Body of pancreas (tissue), 4 donors: ENCODE measurements around the gene SNCG.

ENCODE experiments used
- POLR2A ChIP-seq, 3 donors: fragments of 450-650 bp; IDR thresholded peaks; one replicate each; pipeline ENCODE4 v1.6.1; 2016; ENCODE audit warnings: antibody characterized with exemption in 3 of 3, mild to moderate bottlenecking in 2 of 3
- TF ChIP-seq, protein P1 (sequence below), 7 experiments: fragments of 450-650 bp in 4 of 7; fragments of 200-600 bp in 3 of 7; sonication (generic) in 3 of 7; IDR thresholded peaks; one replicate each; pipeline ENCODE4 v1.5.1; 2016 to 2019; ENCODE audit warnings: antibody characterized with exemption in 7 of 7

DNA sequence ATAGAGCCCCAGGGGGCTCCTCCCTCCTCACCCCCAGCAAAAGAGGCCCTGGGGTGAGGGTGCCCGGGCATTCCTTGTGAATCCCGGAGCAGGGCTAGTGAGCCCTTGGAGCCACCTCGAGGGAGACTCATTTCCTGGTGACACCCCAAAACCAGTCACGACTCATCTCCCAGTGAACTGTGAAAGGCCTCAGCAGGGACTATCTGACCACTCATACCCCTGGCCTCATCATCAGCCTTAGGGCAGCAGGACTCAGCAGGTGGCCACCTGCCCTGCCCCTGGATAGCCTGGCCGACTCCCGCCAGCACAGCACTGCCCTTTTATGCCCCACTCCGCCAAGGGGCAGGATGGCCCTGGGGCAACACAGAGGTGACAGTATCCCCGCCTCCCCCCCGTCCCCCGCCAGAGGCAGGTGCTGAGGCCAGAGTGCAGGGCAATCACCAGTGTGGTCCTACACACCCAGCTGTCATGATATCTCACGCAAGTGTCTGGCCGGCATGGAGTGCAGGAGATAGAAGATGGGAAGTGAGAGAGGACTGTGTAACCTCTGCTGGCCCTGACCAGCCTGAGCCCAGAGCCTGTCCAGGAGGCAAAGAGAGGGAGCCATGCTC, 3.2 kb downstream of the SNCG start:
- TF ChIP-seq POLR2A (IDR thresholded peaks at IDR 0.05): no peak
- TF ChIP-seq, protein P1, sequence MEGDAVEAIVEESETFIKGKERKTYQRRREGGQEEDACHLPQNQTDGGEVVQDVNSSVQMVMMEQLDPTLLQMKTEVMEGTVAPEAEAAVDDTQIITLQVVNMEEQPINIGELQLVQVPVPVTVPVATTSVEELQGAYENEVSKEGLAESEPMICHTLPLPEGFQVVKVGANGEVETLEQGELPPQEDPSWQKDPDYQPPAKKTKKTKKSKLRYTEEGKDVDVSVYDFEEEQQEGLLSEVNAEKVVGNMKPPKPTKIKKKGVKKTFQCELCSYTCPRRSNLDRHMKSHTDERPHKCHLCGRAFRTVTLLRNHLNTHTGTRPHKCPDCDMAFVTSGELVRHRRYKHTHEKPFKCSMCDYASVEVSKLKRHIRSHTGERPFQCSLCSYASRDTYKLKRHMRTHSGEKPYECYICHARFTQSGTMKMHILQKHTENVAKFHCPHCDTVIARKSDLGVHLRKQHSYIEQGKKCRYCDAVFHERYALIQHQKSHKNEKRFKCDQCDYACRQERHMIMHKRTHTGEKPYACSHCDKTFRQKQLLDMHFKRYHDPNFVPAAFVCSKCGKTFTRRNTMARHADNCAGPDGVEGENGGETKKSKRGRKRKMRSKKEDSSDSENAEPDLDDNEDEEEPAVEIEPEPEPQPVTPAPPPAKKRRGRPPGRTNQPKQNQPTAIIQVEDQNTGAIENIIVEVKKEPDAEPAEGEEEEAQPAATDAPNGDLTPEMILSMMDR (IDR thresholded peaks at IDR 0.05): no peak
